ENCODE measurements around the gene CBFA2T2.
"Not testable (repeated sequence)": the region's sequence is repeated elsewhere in the genome, so short reads cannot be mapped to it uniquely, and the experiment has no call there.

CBFA2T2 gene

GRCh38 chr20:33472868-33473435 is 16.9 kb upstream of the CBFA2T2 start:
- DNase-seq = no peak

GRCh38 chr20:33474097-33474873 is 15.6 kb upstream of the CBFA2T2 start:
- DNase-seq = no peak

GRCh38 chr20:33474963-33475362 is 14.9 kb upstream of the CBFA2T2 start:
- no peak for DNase-seq

- DNase-seq = no peak
Measured at GRCh38 chr20:33475381-33476152, 14.3 kb upstream of the CBFA2T2 start.

GRCh38 chr20:33477386-33478234 is 12.3 kb upstream of the CBFA2T2 start:
- no peak for DNase-seq

GRCh38 chr20:33480048-33480447 is 9.8 kb upstream of the CBFA2T2 start:
- DNase-seq = no peak

GRCh38 chr20:33481431-33481941 is 8.4 kb upstream of the CBFA2T2 start:
- DNase-seq = no peak

- DNase-seq = no peak
Measured at GRCh38 chr20:33482581-33482980, 7.3 kb upstream of the CBFA2T2 start.

GRCh38 chr20:33483186-33483585 is 6.7 kb upstream of the CBFA2T2 start:
- DNase-seq = not testable (repeated sequence)

GRCh38 chr20:33488201-33488600 is 1.7 kb upstream of the CBFA2T2 start:
- no peak for DNase-seq

GRCh38 chr20:33488661-33489494 is 1.0 kb upstream of the CBFA2T2 start:
- not testable (repeated sequence) for DNase-seq

GRCh38 chr20:33489495-33490022 is 337 bp upstream of the CBFA2T2 start:
- peak; percentile 98 for DNase-seq

GRCh38 chr20:33490934-33491656 is 1.2 kb downstream of the CBFA2T2 start:
- no peak for DNase-seq

- DNase-seq = no peak
Measured at GRCh38 chr20:33493076-33493766, 3.3 kb downstream of the CBFA2T2 start.

GRCh38 chr20:33496776-33497175 is 6.9 kb downstream of the CBFA2T2 start:
- DNase-seq = not testable (repeated sequence)

- DNase-seq = no peak
Measured at GRCh38 chr20:33499355-33499754, 9.5 kb downstream of the CBFA2T2 start.

GRCh38 chr20:33501000-33501399 is 11.1 kb downstream of the CBFA2T2 start:
- no peak for DNase-seq

- DNase-seq = no peak
Measured at GRCh38 chr20:33503564-33503963, 13.7 kb downstream of the CBFA2T2 start.

GRCh38 chr20:33506576-33506975 is 16.7 kb downstream of the CBFA2T2 start:
- no peak for DNase-seq

- DNase-seq = no peak
Measured at GRCh38 chr20:33507461-33507860, 17.6 kb downstream of the CBFA2T2 start.

Measured in activated CD4-positive, alpha-beta T cell treated with anti-CD3 and anti-CD28 coated beads for 1 hour (primary cell).